ENCODE data around the gene KIRREL2.
"Not testable (repeated sequence)": the region's sequence is repeated elsewhere in the genome, so short reads cannot be mapped to it uniquely, and the experiment has no call there.

KIRREL2 gene

GRCh38 chr19:35862528-35862927 lies 5.8 kb downstream of the KIRREL2 start:
- peaks cover 96% of the 10 kb centered on the region for H3K27me3 Mint-ChIP-seq (ENCODE audit: low read depth, poor library complexity)
- no peaks in the 10 kb centered on the region for H3K36me3 Mint-ChIP-seq (ENCODE audit: low read depth)
- peak overlapping the region; percentile 66 for H3K4me3 Mint-ChIP-seq
- H3K27ac Mint-ChIP-seq: no peak overlapping the region
- H3K4me1 Mint-ChIP-seq: peaks cover 22% of the 10 kb centered on the region
- TF ChIP-seq CTCF (IDR thresholded peaks at IDR 0.05): no peak
- peaks cover 4% of the 10 kb centered on the region for H3K9me3 Mint-ChIP-seq
- DNase-seq: no peak

- H3K36me3 Mint-ChIP-seq (ENCODE audit: low read depth): no peaks in the 10 kb centered on the region
- DNase-seq: no peak
- no peak for TF ChIP-seq CTCF (IDR thresholded peaks at IDR 0.05)
- peaks cover 27% of the 10 kb centered on the region for H3K4me1 Mint-ChIP-seq
- H3K4me3 Mint-ChIP-seq: no peak overlapping the region
- no peak overlapping the region for H3K27ac Mint-ChIP-seq
- peaks cover 4% of the 10 kb centered on the region for H3K9me3 Mint-ChIP-seq
- peaks cover 96% of the 10 kb centered on the region for H3K27me3 Mint-ChIP-seq (ENCODE audit: low read depth, poor library complexity)
Measured at GRCh38 chr19:35863018-35863417, 6.3 kb downstream of the KIRREL2 start.

GRCh38 chr19:35868172-35868822 lies 11.6 kb downstream of the KIRREL2 start, which contains the start of gene APLP1:
Gene APLP1, plus strand, starts transcription at chr19:35868574. Its CDS starts 63 bp downstream, at chr19:35868637.
- peaks cover 5% of the 10 kb centered on the region for H3K36me3 Mint-ChIP-seq (ENCODE audit: low read depth)
- no peak within 1 kb of the TSS for H3K27ac Mint-ChIP-seq
- H3K4me1 Mint-ChIP-seq: peaks cover 31% of the 10 kb centered on the region
- H3K4me3 Mint-ChIP-seq: peak within 1 kb of the TSS; percentile 89
- TF ChIP-seq CTCF (IDR thresholded peaks at IDR 0.05): no peak
- H3K9me3 Mint-ChIP-seq: no peaks in the 10 kb centered on the region
- H3K27me3 Mint-ChIP-seq (ENCODE audit: low read depth, poor library complexity): peaks cover 44% of the 10 kb centered on the region
- DNase-seq: peak; percentile 89

GRCh38 chr19:35868823-35869326 lies 12.2 kb downstream of the KIRREL2 start:
- DNase-seq: no peak
- TF ChIP-seq CTCF (IDR thresholded peaks at IDR 0.05): no peak
- Mint-ChIP-seq H3K4me1 (peaks cover 31% of the 10 kb centered on the region), H3K27me3 (ENCODE audit: low read depth, poor library complexity) (peaks cover 39% of the 10 kb centered on the region), H3K9me3 (no peaks in the 10 kb centered on the region), H3K36me3 (ENCODE audit: low read depth) (peaks cover 9% of the 10 kb centered on the region), H3K27ac (no peak overlapping the region), H3K4me3 (peak overlapping the region; percentile 89)

GRCh38 chr19:35869327-35870123 lies 12.8 kb downstream of the KIRREL2 start:
- peaks cover 33% of the 10 kb centered on the region for H3K27me3 Mint-ChIP-seq (ENCODE audit: low read depth, poor library complexity)
- H3K27ac Mint-ChIP-seq: peak overlapping the region; percentile 81
- peaks cover 31% of the 10 kb centered on the region for H3K4me1 Mint-ChIP-seq
- TF ChIP-seq CTCF (IDR thresholded peaks at IDR 0.05): no peak
- DNase-seq: peak; percentile 95
- H3K36me3 Mint-ChIP-seq (ENCODE audit: low read depth): peaks cover 12% of the 10 kb centered on the region
- no peaks in the 10 kb centered on the region for H3K9me3 Mint-ChIP-seq
- peak overlapping the region; percentile 89 for H3K4me3 Mint-ChIP-seq

- H3K9me3 Mint-ChIP-seq: not testable (repeated sequence)
- Mint-ChIP-seq H3K27me3 (ENCODE audit: low read depth, poor library complexity) (peaks cover 26% of the 10 kb centered on the region), H3K27ac (peak overlapping the region; percentile 81), H3K4me1 (peaks cover 31% of the 10 kb centered on the region), H3K4me3 (peak overlapping the region; percentile 81), H3K36me3 (ENCODE audit: low read depth) (peaks cover 17% of the 10 kb centered on the region)
- peak; percentile 80 for DNase-seq
Measured at GRCh38 chr19:35870124-35870736, 13.5 kb downstream of the KIRREL2 start.
